RPMI8226 (cell line): ENCODE results near the gene STAG3.
"Not testable (repeated sequence)": the region's sequence is repeated elsewhere in the genome, so short reads cannot be mapped to it uniquely, and the experiment has no call there.

Source experiments
- DNase-seq: peaks from one replicate; pipeline ENCODE4 v3.0.0-alpha.2; 2015

STAG3 gene

DNA sequence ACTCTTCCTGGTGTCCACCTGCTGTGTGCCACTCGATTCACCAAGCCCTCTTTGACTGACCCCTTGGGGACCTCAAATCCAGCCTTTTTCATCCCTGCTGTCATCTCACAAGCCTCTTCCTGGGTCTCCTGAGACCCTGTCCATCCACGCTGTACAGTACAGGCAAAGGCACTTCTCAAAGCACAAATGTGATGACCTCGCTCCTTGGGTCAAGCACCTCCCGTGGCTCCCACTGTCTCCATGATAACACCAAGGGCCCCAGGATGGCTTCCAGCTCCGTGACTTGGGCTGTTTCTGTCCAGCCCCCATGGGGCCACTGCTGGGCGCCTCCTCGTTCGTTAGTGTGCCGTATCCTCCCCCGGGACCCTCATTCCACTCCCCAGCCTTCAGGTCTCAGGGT, 70.8 kb downstream of the STAG3 start:
- DNase-seq = no peak

DNA sequence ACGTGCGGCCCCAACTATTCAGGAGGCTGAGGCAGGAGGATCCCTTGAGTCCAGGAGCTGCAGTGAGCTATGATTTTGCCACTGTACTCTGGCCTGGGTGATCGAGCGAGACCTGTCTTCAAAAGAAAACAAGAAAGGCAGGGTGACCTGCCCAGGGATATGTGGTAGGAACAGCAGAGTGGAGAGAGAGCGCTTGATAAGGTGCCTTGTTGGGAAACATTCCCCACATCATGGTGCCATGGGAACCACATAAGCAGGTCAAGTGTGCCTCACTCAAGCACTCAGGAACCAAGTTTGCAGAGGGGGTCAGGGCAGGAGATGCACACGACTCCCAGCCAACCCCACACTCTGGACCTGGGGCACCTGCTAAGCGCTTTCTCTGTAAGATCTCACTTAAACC, 79.3 kb downstream of the STAG3 start:
- DNase-seq = no peak

DNA sequence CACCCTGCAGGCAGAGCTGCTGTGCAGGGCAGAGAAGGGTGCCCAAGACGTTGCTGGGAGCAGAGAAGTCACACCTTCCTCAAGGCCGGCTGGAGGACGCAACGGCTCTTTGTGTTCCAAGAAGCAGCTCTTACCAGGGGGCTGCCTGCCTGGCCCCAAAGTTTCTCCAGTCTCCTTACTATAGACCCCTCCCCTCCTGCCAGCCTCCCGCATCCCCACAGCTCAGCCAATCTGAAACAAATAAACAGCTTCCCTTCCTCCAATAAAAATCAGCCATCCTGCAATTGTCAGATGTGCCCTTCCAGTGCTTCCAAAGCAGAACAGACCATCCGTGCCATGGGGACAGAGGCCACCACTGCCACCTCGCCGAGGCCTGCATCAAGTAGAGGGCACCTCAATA, 82.3 kb downstream of the STAG3 start:
- not testable (repeated sequence) for DNase-seq

DNA sequence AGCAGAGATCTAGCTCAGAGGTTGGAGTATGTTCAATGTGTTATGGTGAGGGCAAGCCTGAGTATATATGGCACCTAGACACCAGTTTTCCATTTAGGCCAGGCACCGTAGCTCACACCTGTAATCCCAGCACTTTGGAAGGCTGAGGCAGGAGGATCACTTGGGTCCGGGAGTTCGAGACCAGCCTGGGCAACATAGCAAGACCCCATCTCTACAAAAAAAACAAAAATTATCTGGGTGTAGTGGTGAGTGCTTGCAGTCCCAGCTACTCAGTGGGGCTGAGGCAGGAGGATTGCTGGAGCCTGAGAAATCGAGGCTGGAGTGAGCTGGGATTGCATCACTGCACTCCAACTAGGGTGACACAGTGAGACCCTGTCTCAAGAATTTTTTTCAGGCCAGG, 85.2 kb downstream of the STAG3 start:
- not testable (repeated sequence) for DNase-seq
